ENCODE results near the gene CHD9.

GRCh38 chr16:53043986-53044601 is 10.7 kb upstream of the CHD9 start:
- TF ChIP-seq ZNF274 (IDR thresholded peaks at IDR 0.05; ENCODE audit: low read depth, low read length) (no peak), YY1 (IDR thresholded peaks at IDR 0.05; ENCODE audit: insufficient read depth, insufficient read length) (no peak), SUZ12 (IDR thresholded peaks at IDR 0.05; ENCODE audit: extremely low read depth, insufficient read depth, insufficient read length) (no peak)

Data from NT2/D1 (cell line).